SK-N-SH (cell line): ENCODE results near the gene ARHGEF7. TPM values are rescaled to one million over a fixed set of nuclear protein-coding genes. Genes with fewer than 3 reads are reported as not detected.

Experiments used
- CTCF ChIA-PET: fragments of 300-600, 350-600 bp; formaldehyde crosslinking; extraction: SDS; loops from one replicate; lab custom pipeline; 2021; lab: Yijun Ruan, JAX
- POLR2A ChIA-PET: fragments of 350-600 bp; sonication (Branson Sonifier 250); formaldehyde crosslinking; extraction: SDS; loops from one replicate; lab custom pipeline; 2020; ENCODE audit warnings: antibody characterized with exemption, inconsistent platforms; lab: Yijun Ruan, JAX
- DNase-seq: peaks from one replicate; pipeline ENCODE4 v3.0.0; 2012
- H2AFZ ChIP-seq: fragments of 200-600 bp; sonication (generic); 2 replicates; pipeline ENCODE4 v1.8.1; 2016; ENCODE audit warnings: antibody characterized with exemption, mild to moderate bottlenecking, low read depth
- H3F3A ChIP-seq: fragments of 200-600 bp; sonication (generic); replicated peaks from 2 replicates; pipeline ENCODE3; 2016; ENCODE audit warnings: antibody characterized with exemption, mild to moderate bottlenecking; ENCODE audit not compliant: insufficient read depth
- H3K27ac ChIP-seq, 2 experiments: fragments of 200-500 bp in 1 of 2; fragments of 200-600 bp in 1 of 2; sonication (Bioruptor generic) in 1 of 2; sonication (generic), shearing (Covaris generic) in 1 of 2; 2 replicates each; pipeline versions ENCODE4 v1.5.1 to v1.6.1; 2014 to 2016; ENCODE audit warnings: low read depth in 2 of 2, inconsistent platforms in 1 of 2, low read length in 1 of 2, mild to moderate bottlenecking in 1 of 2, mixed read lengths in 1 of 2
- H3K27me3 ChIP-seq: fragments of 200-600 bp; sonication (generic), shearing (Covaris generic); 2 replicates; pipeline ENCODE4 v1.6.1; 2016; ENCODE audit warnings: mixed run types; ENCODE audit not compliant: insufficient read depth
- H3K36me3 ChIP-seq, 2 experiments: fragments of 200-500 bp in 1 of 2; fragments of 200-600 bp in 1 of 2; sonication (Bioruptor generic) in 1 of 2; sonication (generic) in 1 of 2; replicated peaks in 1 of 2; 2 replicates each; pipeline versions ENCODE3 to v1.5.1; 2014 to 2016; ENCODE audit warnings: low read length in 1 of 2, mild to moderate bottlenecking in 1 of 2; ENCODE audit not compliant: insufficient read depth in 2 of 2, control insufficient read depth in 1 of 2
- H3K4me1 ChIP-seq, 2 experiments: fragments of 200-500 bp in 1 of 2; fragments of 200-600 bp in 1 of 2; sonication (Bioruptor generic) in 1 of 2; sonication (generic), shearing (Covaris generic) in 1 of 2; 2 replicates each; pipeline versions ENCODE4 v1.5.1 to v1.6.1; 2014 to 2016; ENCODE audit warnings: low read depth in 1 of 2, low read length in 1 of 2, mixed run types in 1 of 2; ENCODE audit not compliant: insufficient read depth in 2 of 2, control insufficient read depth in 1 of 2
- H3K4me2 ChIP-seq: fragments of 200-600 bp; sonication (generic), shearing (Covaris generic); 2 replicates; pipeline ENCODE4 v1.6.1; 2017; ENCODE audit warnings: mixed run types
- H3K4me3 ChIP-seq, 2 experiments: fragments of 200-500 bp in 1 of 2; fragments of 200-600 bp in 1 of 2; sonication (Bioruptor generic) in 1 of 2; sonication (generic), shearing (Covaris generic) in 1 of 2; 2 replicates each; pipeline versions ENCODE4 v1.5.1 to v1.8.1; 2014 to 2016; ENCODE audit warnings: low read depth in 2 of 2, inconsistent platforms in 1 of 2, low read length in 1 of 2, mild to moderate bottlenecking in 1 of 2, mixed read lengths in 1 of 2, moderate library complexity in 1 of 2
- H3K79me2 ChIP-seq: fragments of 200-600 bp; sonication (generic); 2 replicates; pipeline ENCODE4 v1.8.1; 2017; ENCODE audit warnings: mild to moderate bottlenecking; ENCODE audit not compliant: insufficient read depth
- H3K9ac ChIP-seq: fragments of 200-600 bp; sonication (generic); 2 replicates; pipeline ENCODE4 v1.6.1; 2017; ENCODE audit warnings: mixed run types
- H3K9me2 ChIP-seq: fragments of 200-600 bp; sonication (generic); 2 replicates; pipeline ENCODE4 v1.6.1; 2017; ENCODE audit warnings: mixed run types
- H3K9me3 ChIP-seq: fragments of 200-600 bp; sonication (generic); 2 replicates; pipeline ENCODE4 v1.6.1; 2017; ENCODE audit warnings: mixed run types, mild to moderate bottlenecking, moderate library complexity
- H4K20me1 ChIP-seq: fragments of 200-600 bp; sonication (generic); 2 replicates; pipeline ENCODE4 v1.6.1; 2017; ENCODE audit warnings: mild to moderate bottlenecking, mixed run types; ENCODE audit not compliant: insufficient read depth
- CTCF ChIP-seq: fragments of 200-600 bp; sonication (generic); IDR thresholded peaks from 2 replicates; pipeline ENCODE4 v1.6.1; 2017; ENCODE audit warnings: antibody characterized with exemption, mild to moderate bottlenecking, moderate library complexity
- EP300 ChIP-seq, 2 experiments: IDR thresholded peaks; 2 replicates each; pipeline versions ENCODE4 v1.4.0 to v1.6.1; 2012; ENCODE audit warnings: borderline replicate concordance in 1 of 2, low read depth in 1 of 2, low read length in 1 of 2
- FOXM1 ChIP-seq: IDR thresholded peaks from 2 replicates; pipeline ENCODE4 v1.4.0; 2012; ENCODE audit warnings: low read depth, mild to moderate bottlenecking
- GABPA ChIP-seq: IDR thresholded peaks from 2 replicates; pipeline ENCODE4 v1.4.0; 2012; ENCODE audit warnings: low read depth, mild to moderate bottlenecking
- JUND ChIP-seq: IDR thresholded peaks from 2 replicates; pipeline ENCODE4 v1.4.0; 2012
- MAX ChIP-seq: IDR thresholded peaks from 2 replicates; pipeline ENCODE4 v1.4.0; 2012; ENCODE audit warnings: low read depth
- MEF2A ChIP-seq: IDR thresholded peaks from 2 replicates; pipeline ENCODE4 v1.4.0; 2012; ENCODE audit warnings: low read depth, borderline replicate concordance
- NRF1 ChIP-seq: IDR thresholded peaks from 2 replicates; pipeline ENCODE4 v1.6.1; 2012; ENCODE audit warnings: low read depth, mild to moderate bottlenecking, low read length
- PBX3 ChIP-seq: IDR thresholded peaks from 2 replicates; pipeline ENCODE4; 2012
- RAD21 ChIP-seq: IDR thresholded peaks from 2 replicates; pipeline ENCODE4 v1.6.1; 2012; ENCODE audit warnings: mild to moderate bottlenecking, low read length
- REST ChIP-seq: IDR thresholded peaks from 2 replicates; pipeline ENCODE4 v1.6.1; 2012; ENCODE audit warnings: mild to moderate bottlenecking, low read depth, low read length, moderate library complexity
- RFX5 ChIP-seq: IDR thresholded peaks from 2 replicates; pipeline ENCODE4 v1.6.1; 2012; ENCODE audit warnings: mild to moderate bottlenecking, improper control_type of control experiment, low read length
- USF1 ChIP-seq: IDR thresholded peaks from 2 replicates; pipeline ENCODE4 v1.4.0; 2012; ENCODE audit warnings: low read depth, borderline replicate concordance
- USF2 ChIP-seq: fragments of 150-350 bp; IDR thresholded peaks from 2 replicates; pipeline ENCODE4 v1.6.1; 2017; ENCODE audit warnings: antibody characterized with exemption, low read length, low read depth, borderline replicate concordance
- YY1 ChIP-seq: IDR thresholded peaks from 2 replicates; pipeline ENCODE4 v1.4.0; 2012; ENCODE audit warnings: low read depth, mild to moderate bottlenecking
- ZBTB33 ChIP-seq: IDR thresholded peaks from 2 replicates; pipeline ENCODE4 v1.4.0; 2012; ENCODE audit warnings: low read depth, borderline replicate concordance
- WGBS: methylation state at CpG from one replicate; pipeline ENCODE4 v1.1.6; 2017; ENCODE audit warnings: low lambda C conversion rate; 5-methylcytosine and 5-hydroxymethylcytosine counted together
- polyA plus RNA-seq, 3 experiments: library from polyadenylated mRNA; depleted of rRNA; stranded (reverse); fragments of >200 nt; gene quantifications; 2 replicates each; pipeline ENCODE4 v1.2.3, GENCODE V29; 2012

ARHGEF7 gene
- polyA plus RNA-seq, 1 of the 3 experiments (the other 2 are of a cell fraction) = 21.6 TPM

- no peaks in the 10 kb centered on the region for H3K36me3 ChIP-seq
- no peak overlapping the region for H3K9ac ChIP-seq
- WGBS = 57% methylated on average over 2 of the region's 4 CpGs
- H3K27me3 ChIP-seq = peaks cover 17% of the 10 kb centered on the region; the same call in 1 of the 2 replicates
- H3K4me1 ChIP-seq = peaks cover 0 to 29% of the 10 kb centered on the region in 2 experiments; a peak in 2 of 4 replicates
- H3K9me2 ChIP-seq = no peaks in the 10 kb centered on the region
- no peaks in the 10 kb centered on the region for H3K9me3 ChIP-seq
- H4K20me1 ChIP-seq = no peaks in the 10 kb centered on the region
- no peaks in the 10 kb centered on the region for H3F3A ChIP-seq
- H3K4me2 ChIP-seq = no peak overlapping the region
- H3K4me3 ChIP-seq = no peak overlapping the region
- peak; percentile 62 for DNase-seq
- no peaks in the 10 kb centered on the region for H3K79me2 ChIP-seq
- CTCF ChIA-PET = interaction anchor here (1.0 kb wide), 1 partner anchor 56 kb away, joined by 3 read pairs; no protein-coding TSS in a partner anchor
- H2AFZ ChIP-seq = no peak overlapping the region
- H3K27ac ChIP-seq = peak overlapping the region in 1 of 2 experiments; percentile 29; a peak in 1 of 4 replicates
- POLR2A ChIA-PET = no interaction called here
- no peak for TF ChIP-seq RAD21
- TF ChIP-seq EP300 (IDR thresholded peaks at IDR 0.05; ENCODE audit: borderline replicate concordance in 1 of 2, low read depth in 1 of 2, low read length in 1 of 2) = no peak
- no peak for TF ChIP-seq USF1
- TF ChIP-seq RFX5 = no peak
- TF ChIP-seq ZBTB33 = no peak
- TF ChIP-seq FOXM1 = no peak
- TF ChIP-seq GABPA = no peak
- no peak for TF ChIP-seq USF2
- TF ChIP-seq MEF2A = no peak
- no peak for TF ChIP-seq CTCF
- no peak for TF ChIP-seq REST
- no peak for TF ChIP-seq YY1
- TF ChIP-seq JUND = no peak
- no peak for TF ChIP-seq MAX
- TF ChIP-seq NRF1 = no peak
- TF ChIP-seq PBX3 = no peak
Measured at GRCh38 chr13:111123221-111123620, 8.1 kb downstream of the ARHGEF7 start.
